ENCODE results near the gene GABRG3. TPM values are rescaled to one million over a fixed set of nuclear protein-coding genes. Genes with fewer than 3 reads are reported as not detected.

GABRG3 gene
- total and polyA plus RNA-seq, 2 of the 4 experiments (the other 2 are of a cell fraction) = not detected

- Histone ChIP-seq H4K8ac (ENCODE audit: low read depth in 2 of 2, low read length in 2 of 2) (no peak overlapping the region), H3K4me2 (ENCODE audit: low read depth, low read length) (no peak overlapping the region), H2AK5ac (ENCODE audit: low read depth, low read length) (no peak overlapping the region), H3K27me3 (ENCODE audit: control insufficient read depth, insufficient read depth, low read length) (no peaks in the 10 kb centered on the region), H3K79me1 (ENCODE audit: low read depth in 1 of 2, low read length in 2 of 2) (no peaks in the 10 kb centered on the region), H3K9me1 (ENCODE audit: insufficient read depth, low read length) (no peaks in the 10 kb centered on the region), H2BK120ac (ENCODE audit: low read depth, low read length) (no peak overlapping the region), H3K14ac (replicated peaks; ENCODE audit: low read depth, low read length) (no peak overlapping the region), H4K5ac (ENCODE audit: low read depth, low read length) (no peak overlapping the region), H2BK15ac (ENCODE audit: low read depth, low read length) (no peak overlapping the region), H4K20me1 (ENCODE audit: insufficient read depth, low read length) (no peaks in the 10 kb centered on the region), H3K9ac (ENCODE audit: low read depth, low read length) (no peak overlapping the region), H3K4me3 (ENCODE audit: insufficient read depth, low read depth, low read length) (no peak overlapping the region), H2AK9ac (replicated peaks; ENCODE audit: low read depth, low read length, poor library complexity) (no peak overlapping the region), H3K4ac (ENCODE audit: low read depth, low read length) (no peak overlapping the region), H3K23ac (ENCODE audit: low read depth, low read length) (no peak overlapping the region), H2BK5ac (ENCODE audit: low read depth, low read length, poor library complexity, severe bottlenecking) (no peak overlapping the region), H3K9me3 (ENCODE audit: control insufficient read depth, insufficient read depth, low read length) (peaks cover 37% of the 10 kb centered on the region), H3K36me3 (ENCODE audit: control insufficient read depth, insufficient read depth, low read length) (no peaks in the 10 kb centered on the region), H3K56ac (ENCODE audit: extremely low read depth, insufficient read depth, low read length) (no peak overlapping the region), H3K4me1 (ENCODE audit: control insufficient read depth, insufficient read depth, low read length) (no peaks in the 10 kb centered on the region), H2AFZ (replicated peaks; ENCODE audit: low read length, poor library complexity) (no peak overlapping the region), H3K18ac (ENCODE audit: low read depth, low read length) (no peak overlapping the region), H4K91ac (ENCODE audit: insufficient read depth, low read depth, low read length) (no peak overlapping the region), H2BK20ac (ENCODE audit: low read depth, low read length) (no peak overlapping the region), H3K27ac (ENCODE audit: insufficient read depth, low read length) (no peak overlapping the region)
- no peak for TF ChIP-seq ELK1 (IDR thresholded peaks at IDR 0.05; ENCODE audit: borderline replicate concordance, low read depth, low read length)
- TF ChIP-seq BHLHE40 (IDR thresholded peaks at IDR 0.05; ENCODE audit: low read depth, low read length) = no peak
- no peak for TF ChIP-seq CHD1 (IDR thresholded peaks at IDR 0.05; ENCODE audit: low read depth, low read length)
- TF ChIP-seq MXI1 (IDR thresholded peaks at IDR 0.05; ENCODE audit: borderline replicate concordance, low read depth, low read length) = no peak
- no peak for TF ChIP-seq POLR2A (IDR thresholded peaks at IDR 0.05; ENCODE audit: low read depth, low read length)
- no peak for TF ChIP-seq SMC3 (IDR thresholded peaks at IDR 0.05; ENCODE audit: low read depth, low read length)
- TF ChIP-seq MAFK (IDR thresholded peaks at IDR 0.05; ENCODE audit: low read depth, low read length) = no peak
- TF ChIP-seq RCOR1 (IDR thresholded peaks at IDR 0.05; ENCODE audit: insufficient replicate concordance, low read length) = no peak
- TF ChIP-seq CTCF (conservative IDR thresholded peaks at IDR 0.05; ENCODE audit: low read depth, low read length) = no peak
- no peak for TF ChIP-seq NFE2L2 (IDR thresholded peaks at IDR 0.05; ENCODE audit: low read depth, low read length)
- no peak for TF ChIP-seq RAD21 (IDR thresholded peaks at IDR 0.05; ENCODE audit: low read length)
- no peak for TF ChIP-seq USF2 (IDR thresholded peaks at IDR 0.05; ENCODE audit: low read depth, low read length)
- TF ChIP-seq CEBPB (IDR thresholded peaks at IDR 0.05; ENCODE audit: low read depth, low read length) = no peak
- no peak for TF ChIP-seq FOS (IDR thresholded peaks at IDR 0.05; ENCODE audit: low read depth, low read length)
- TF ChIP-seq RFX5 (IDR thresholded peaks at IDR 0.05; ENCODE audit: low read depth, low read length) = no peak
- TF ChIP-seq MAZ (IDR thresholded peaks at IDR 0.05; ENCODE audit: borderline replicate concordance, low read depth, low read length) = no peak
- no TSS peak for BruUV-seq (replicated peaks)
- dilution Hi-C loops (cut with HindIII; ENCODE audit: low sequenced_read_pairs, unreplicated experiment) (no loop called here), intact Hi-C loops (cut with micrococcal nuclease) (no loop called here), in situ Hi-C loops (cut with MboI; ENCODE audit: low sequenced_read_pairs) (no loop called here)
- no peak for DNase-seq
- 93% methylated on average over 3 of the region's 10 CpGs; no CpG with 5 or more reads in 1 of the 2 experiments for WGBS, 2 experiments (ENCODE audit: extremely low coverage in 2 of 2, insufficient read length in 1 of 2)
- POLR2A ChIA-PET (ENCODE audit: unreplicated experiment) = no interaction called here
- ATAC-seq (ENCODE audit: low read depth) = no peak
- CTCF ChIA-PET = no interaction called here
These were observed 239.2 kb downstream of the GABRG3 start for GRCh38 chr15:27210176-27210575.

All from IMR-90 (cell line).